Measurements from ENCODE around the gene ADAMTS2. TPM values are rescaled to one million over a fixed set of nuclear protein-coding genes. Genes with fewer than 3 reads are reported as not detected.

ADAMTS2 gene
- total and polyA plus RNA-seq, 2 of the 4 experiments (the other 2 are of a cell fraction) = 19.0 to 58.8 TPM

DNA sequence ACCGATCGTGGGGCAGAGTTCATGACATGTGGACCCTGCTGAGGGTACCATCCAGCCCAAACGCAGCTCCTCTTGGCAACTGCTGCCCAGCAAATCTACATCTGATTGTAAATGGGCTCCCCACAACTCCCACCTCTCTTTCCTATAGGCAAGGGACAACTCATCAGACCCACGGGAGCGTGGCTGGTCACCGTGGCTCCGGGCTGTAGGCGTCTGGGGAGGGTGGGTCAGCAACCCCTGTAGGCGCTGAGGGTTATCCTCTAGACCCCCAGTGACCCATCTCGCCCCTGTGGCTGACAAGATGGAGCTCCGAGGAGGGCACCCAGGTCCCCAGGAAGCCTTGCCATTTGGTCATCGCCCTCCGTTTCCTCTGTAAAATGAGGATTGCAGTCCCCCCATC is 162.7 kb downstream of the ADAMTS2 start:
- H2AFZ ChIP-seq (replicated peaks; ENCODE audit: low read length, poor library complexity) = no peak overlapping the region
- H3K27ac ChIP-seq (ENCODE audit: insufficient read depth, low read length) = no peak overlapping the region
- ATAC-seq (ENCODE audit: low read depth) = no peak
- no peak overlapping the region for H3K14ac ChIP-seq (replicated peaks; ENCODE audit: low read depth, low read length)
- no peak overlapping the region for H3K56ac ChIP-seq (ENCODE audit: extremely low read depth, insufficient read depth, low read length)
- no peak overlapping the region for H4K5ac ChIP-seq (ENCODE audit: low read depth, low read length)
- no peak overlapping the region for H3K4me3 ChIP-seq (ENCODE audit: insufficient read depth, low read depth, low read length)
- no peak for DNase-seq
- no peak overlapping the region for H2BK15ac ChIP-seq (ENCODE audit: low read depth, low read length)
- no CpG with 5 or more reads among the region's 13 CpGs for WGBS, 2 experiments (ENCODE audit: extremely low coverage in 2 of 2, insufficient read length in 1 of 2)
- no peak overlapping the region for H2AK5ac ChIP-seq (ENCODE audit: low read depth, low read length)
- no TSS peak for BruUV-seq (replicated peaks)
- POLR2A ChIA-PET (ENCODE audit: unreplicated experiment) = no interaction called here
- no peak overlapping the region for H4K8ac ChIP-seq (ENCODE audit: low read depth in 2 of 2, low read length in 2 of 2)
- H3K9ac ChIP-seq (ENCODE audit: low read depth, low read length) = no peak overlapping the region
- peaks cover 5% of the 10 kb centered on the region for H3K4me1 ChIP-seq (ENCODE audit: control insufficient read depth, insufficient read depth, low read length)
- H2BK20ac ChIP-seq (ENCODE audit: low read depth, low read length) = no peak overlapping the region
- H4K91ac ChIP-seq (ENCODE audit: insufficient read depth, low read depth, low read length) = no peak overlapping the region
- peaks cover under 1 to 4% of the 10 kb centered on the region in 2 experiments; a peak in 2 of 4 replicates for H3K79me1 ChIP-seq (ENCODE audit: low read depth in 1 of 2, low read length in 2 of 2)
- H3K4ac ChIP-seq (ENCODE audit: low read depth, low read length) = no peak overlapping the region
- no peak overlapping the region for H3K23ac ChIP-seq (ENCODE audit: low read depth, low read length)
- TF ChIP-seq CHD1 (IDR thresholded peaks at IDR 0.05; ENCODE audit: low read depth, low read length) (no peak), POLR2A (IDR thresholded peaks at IDR 0.05; ENCODE audit: low read depth, low read length) (no peak)
- H3K4me2 ChIP-seq (ENCODE audit: low read depth, low read length) = no peak overlapping the region
- dilution Hi-C loops (cut with HindIII; ENCODE audit: low sequenced_read_pairs, unreplicated experiment) = no loop called here
- intact Hi-C loops (cut with micrococcal nuclease) = no loop called here
- no peaks in the 10 kb centered on the region for H4K20me1 ChIP-seq (ENCODE audit: insufficient read depth, low read length)
- CTCF ChIA-PET = no interaction called here
- H2AK9ac ChIP-seq (replicated peaks; ENCODE audit: low read depth, low read length, poor library complexity) = no peak overlapping the region
- no peak overlapping the region for H3K18ac ChIP-seq (ENCODE audit: low read depth, low read length)
- in situ Hi-C loops (cut with MboI; ENCODE audit: low sequenced_read_pairs) = no loop called here
- H3K27me3 ChIP-seq (ENCODE audit: control insufficient read depth, insufficient read depth, low read length) = no peaks in the 10 kb centered on the region
- peaks cover 2% of the 10 kb centered on the region for H3K9me3 ChIP-seq (ENCODE audit: control insufficient read depth, insufficient read depth, low read length)
- H2BK5ac ChIP-seq (ENCODE audit: low read depth, low read length, poor library complexity, severe bottlenecking) = no peak overlapping the region
- H3K36me3 ChIP-seq (ENCODE audit: control insufficient read depth, insufficient read depth, low read length) = peaks cover 7% of the 10 kb centered on the region
- H2BK120ac ChIP-seq (ENCODE audit: low read depth, low read length) = no peak overlapping the region
- peaks cover 10% of the 10 kb centered on the region; the same call in 1 of the 2 replicates for H3K9me1 ChIP-seq (ENCODE audit: insufficient read depth, low read length)
